GM12875 (cell line): Measurements from ENCODE around the gene PARN.

ENCODE experiments used
- H3K4me3 ChIP-seq: one replicate; pipeline ENCODE4 v1.5.1; 2011; ENCODE audit warnings: low read depth, low read length, control low read depth
- CTCF ChIP-seq: IDR thresholded peaks from 2 replicates; pipeline ENCODE4 v1.5.1; 2011; ENCODE audit warnings: low read depth, mild to moderate bottlenecking, control low read depth, inconsistent platforms, low read length, moderate library complexity, borderline replicate concordance; ENCODE audit not compliant: insufficient read depth

Gene PARN

GRCh38 chr16:14525596-14525995 lies 104.5 kb downstream of the PARN start:
- no peak for TF ChIP-seq CTCF
- H3K4me3 ChIP-seq = no peak overlapping the region

GRCh38 chr16:14524979-14525378 lies 105.1 kb downstream of the PARN start:
- H3K4me3 ChIP-seq = no peak overlapping the region
- no peak for TF ChIP-seq CTCF

- TF ChIP-seq CTCF = no peak
Measured at GRCh38 chr16:14523632-14524031, 106.4 kb downstream of the PARN start.

GRCh38 chr16:14522671-14523070 lies 107.4 kb downstream of the PARN start:
- H3K4me3 ChIP-seq = no peak overlapping the region
- no peak for TF ChIP-seq CTCF

More at GRCh38 chr16:14523632-14524031, 106.4 kb downstream of the PARN start:
- no peak overlapping the region for H3K4me3 ChIP-seq

GRCh38 chr16:14520753-14521152 lies 109.3 kb downstream of the PARN start:
- no peak overlapping the region for H3K4me3 ChIP-seq
- no peak for TF ChIP-seq CTCF

- H3K4me3 ChIP-seq = no peak overlapping the region
- no peak for TF ChIP-seq CTCF
Measured at GRCh38 chr16:14514967-14515366, 115.1 kb downstream of the PARN start.

GRCh38 chr16:14513389-14514107 lies 116.5 kb downstream of the PARN start:
- no peak overlapping the region for H3K4me3 ChIP-seq
- TF ChIP-seq CTCF = no peak
